H1 (cell line): Measurements from ENCODE around the gene WDR90. TPM values are rescaled to one million over a fixed set of nuclear protein-coding genes. Genes with fewer than 3 reads are reported as not detected.

Source experiments
- CTCF ChIA-PET: fragments of 300-600 bp; sonication (Branson Sonifier 250); formaldehyde crosslinking; loops from one replicate; lab custom pipeline; 2021; ENCODE audit not compliant: partially characterized antibody; lab: Charles Lee
- POLR2A ChIA-PET: fragments of 300-600 bp; sonication (Branson Sonifier 250); formaldehyde crosslinking; loops from one replicate; lab custom pipeline; 2021; ENCODE audit warnings: inconsistent platforms; ENCODE audit not compliant: partially characterized antibody; lab: Charles Lee
- DNase-seq, 2 experiments: peaks; one replicate each; pipeline versions ENCODE4 v3.0.0 to v3.0.0-alpha.2; 2010 to 2022; ENCODE audit warnings: low spot score in 2 of 2, low read depth in 1 of 2, mixed read lengths in 1 of 2
- FAIRE-seq: peaks from 2 replicates; lab custom pipeline; 2011; peaks lifted over from hg19 to GRCh38; lab: Jason Lieb, UNC
- H2AFZ ChIP-seq: 2 replicates; pipeline ENCODE4 v1.8.1; 2012; ENCODE audit warnings: low read length, inconsistent platforms
- H2AK5ac ChIP-seq: 2 replicates; pipeline ENCODE4 v1.6.1; 2013; ENCODE audit warnings: low read depth, low read length
- H2BK120ac ChIP-seq: replicated peaks from 2 replicates; pipeline ENCODE3; 2013; ENCODE audit warnings: low read depth, low read length, inconsistent platforms
- H2BK12ac ChIP-seq: 2 replicates; pipeline ENCODE4 v1.6.1; 2013; ENCODE audit warnings: low read depth, low read length
- H2BK15ac ChIP-seq: 2 replicates; pipeline ENCODE4 v1.6.1; 2013; ENCODE audit warnings: low read length
- H2BK20ac ChIP-seq: 2 replicates; pipeline ENCODE4 v1.6.1; 2013; ENCODE audit warnings: low read length
- H2BK5ac ChIP-seq: 2 replicates; pipeline ENCODE4 v1.6.1; 2013; ENCODE audit warnings: low read depth, low read length
- H3K14ac ChIP-seq: 2 replicates; pipeline ENCODE4 v1.6.1; 2013; ENCODE audit warnings: inconsistent platforms; ENCODE audit not compliant: insufficient read length
- H3K18ac ChIP-seq: 2 replicates; pipeline ENCODE4 v1.6.1; 2013; ENCODE audit warnings: low read length; ENCODE audit errors: extremely low read depth
- H3K23ac ChIP-seq: 2 replicates; pipeline ENCODE4 v1.6.1; 2013; ENCODE audit warnings: inconsistent platforms; ENCODE audit not compliant: insufficient read length
- H3K23me2 ChIP-seq: 2 replicates; pipeline ENCODE4 v1.6.1; 2013; ENCODE audit warnings: low read depth, low read length
- H3K27ac ChIP-seq: 2 replicates; pipeline ENCODE4 v1.6.1; 2011; ENCODE audit warnings: low read depth, low read length, inconsistent platforms
- H3K27me3 ChIP-seq, 4 experiments: replicated peaks in 1 of 4; 1 replicate in 1 of 4; 2 replicates in 3 of 4; pipeline versions ENCODE4 v1.6.1 to v1.8.1; 2011 to 2013; ENCODE audit warnings: low read length in 3 of 4, mild to moderate bottlenecking in 3 of 4, inconsistent platforms in 2 of 4, mixed read lengths in 2 of 4, moderate library complexity in 1 of 4; ENCODE audit not compliant: control insufficient read depth in 3 of 4, insufficient read depth in 3 of 4; ENCODE audit errors: extremely low read depth in 1 of 4
- H3K36me3 ChIP-seq, 4 experiments: 2 replicates each; pipeline versions ENCODE4 v1.6.1 to v1.8.1; 2011 to 2013; ENCODE audit warnings: mild to moderate bottlenecking in 4 of 4, low read length in 3 of 4, moderate library complexity in 2 of 4, control low read depth in 1 of 4, inconsistent platforms in 1 of 4; ENCODE audit not compliant: insufficient read depth in 4 of 4, control insufficient read depth in 2 of 4
- H3K4ac ChIP-seq: replicated peaks from 2 replicates; pipeline ENCODE3; 2013; ENCODE audit warnings: low read length, low read depth, mixed read lengths, inconsistent platforms; ENCODE audit not compliant: insufficient read length
- H3K4me1 ChIP-seq, 4 experiments: replicated peaks in 1 of 4; 1 replicate in 1 of 4; 2 replicates in 3 of 4; pipeline versions ENCODE4 v1.6.1 to v1.8.1; 2011 to 2013; ENCODE audit warnings: low read length in 3 of 4, inconsistent platforms in 2 of 4, mixed read lengths in 1 of 4; ENCODE audit not compliant: insufficient read depth in 4 of 4, control insufficient read depth in 3 of 4
- H3K4me2 ChIP-seq, 2 experiments: 2 replicates each; pipeline versions ENCODE4 v1.6.1 to v1.8.1; 2011 to 2013; ENCODE audit warnings: low read depth in 2 of 2, low read length in 2 of 2, control low read depth in 1 of 2, inconsistent platforms in 1 of 2, mild to moderate bottlenecking in 1 of 2; ENCODE audit not compliant: insufficient read depth in 1 of 2
- H3K4me3 ChIP-seq, 4 experiments: fragments of 200-600, 300-600 bp in 1 of 4; sonication (generic), shearing (Covaris generic), sonication (Bioruptor Twin) in 1 of 4; 2 replicates each; pipeline versions ENCODE4 v1.5.1 to v1.8.1; 2011 to 2016; ENCODE audit warnings: low read length in 4 of 4, low read depth in 3 of 4, control low read depth in 2 of 4, inconsistent platforms in 2 of 4, mild to moderate bottlenecking in 2 of 4, mixed read lengths in 1 of 4, moderate library complexity in 1 of 4; ENCODE audit not compliant: insufficient read depth in 2 of 4; ENCODE audit errors: extremely low read depth in 1 of 4
- H3K56ac ChIP-seq: replicated peaks from 2 replicates; pipeline ENCODE3; 2013; ENCODE audit warnings: low read depth, mild to moderate bottlenecking, mixed read lengths, low read length, inconsistent platforms; ENCODE audit not compliant: insufficient read length
- H3K79me1 ChIP-seq: 2 replicates; pipeline ENCODE4 v1.6.1; 2013; ENCODE audit warnings: low read depth, low read length, control low read depth
- H3K79me2 ChIP-seq, 2 experiments: 2 replicates each; pipeline versions ENCODE4 v1.6.1 to v1.8.1; 2012 to 2013; ENCODE audit warnings: low read length in 2 of 2, mild to moderate bottlenecking in 2 of 2, inconsistent platforms in 1 of 2; ENCODE audit not compliant: insufficient read depth in 2 of 2, control insufficient read depth in 1 of 2
- H3K9ac ChIP-seq, 4 experiments: replicated peaks in 1 of 4; 1 replicate in 1 of 4; 2 replicates in 3 of 4; pipeline versions ENCODE4 v1.6.1 to v1.8.1; 2011 to 2013; ENCODE audit warnings: low read depth in 3 of 4, low read length in 3 of 4, control low read depth in 2 of 4, mild to moderate bottlenecking in 2 of 4, moderate library complexity in 2 of 4, inconsistent platforms in 1 of 4; ENCODE audit errors: extremely low read depth in 1 of 4
- H3K9me3 ChIP-seq, 2 experiments: 2 replicates each; pipeline versions ENCODE4 v1.6.1 to v1.8.1; 2012 to 2013; ENCODE audit warnings: mild to moderate bottlenecking in 2 of 2, moderate library complexity in 2 of 2, control low read depth in 1 of 2, inconsistent platforms in 1 of 2, low read depth in 1 of 2, low read length in 1 of 2, mixed read lengths in 1 of 2; ENCODE audit not compliant: insufficient read depth in 2 of 2
- H4K20me1 ChIP-seq, 2 experiments: replicated peaks in 1 of 2; 2 replicates each; pipeline versions ENCODE3 to v1.8.1; 2011 to 2013; ENCODE audit warnings: inconsistent platforms in 2 of 2, low read length in 2 of 2, mild to moderate bottlenecking in 1 of 2; ENCODE audit not compliant: insufficient read depth in 2 of 2, control insufficient read depth in 1 of 2
- H4K5ac ChIP-seq: 2 replicates; pipeline ENCODE4 v1.6.1; 2013; ENCODE audit warnings: low read length, low read depth, mixed read lengths, inconsistent platforms; ENCODE audit not compliant: insufficient read length
- H4K8ac ChIP-seq: 2 replicates; pipeline ENCODE4 v1.8.0; 2013; ENCODE audit warnings: mild to moderate bottlenecking, moderate library complexity, low read length, inconsistent platforms; ENCODE audit not compliant: insufficient read depth; ENCODE audit errors: extremely low read depth
- H4K91ac ChIP-seq: replicated peaks from 2 replicates; pipeline ENCODE3; 2013; ENCODE audit warnings: low read length, mixed read lengths, inconsistent platforms; ENCODE audit not compliant: insufficient read length
- EGR1 ChIP-seq: IDR thresholded peaks from 2 replicates; pipeline ENCODE4 v1.6.1; 2011; ENCODE audit warnings: low read depth, low read length, borderline replicate concordance
- NANOG ChIP-seq: IDR thresholded peaks from 2 replicates; pipeline ENCODE4 v1.6.1; 2011; ENCODE audit warnings: low read length, low read depth, mild to moderate bottlenecking, inconsistent platforms; ENCODE audit not compliant: insufficient read depth, poor library complexity, severe bottlenecking
- PHF8 ChIP-seq: fragments of 200-600 bp; sonication (generic); conservative IDR thresholded peaks from 2 replicates; pipeline ENCODE4 v1.7.1; 2012; ENCODE audit warnings: low read depth, mild to moderate bottlenecking, inconsistent platforms, low read length, moderate library complexity
- POLR2AphosphoS5 ChIP-seq: IDR thresholded peaks from 2 replicates; pipeline ENCODE4 v1.6.1; 2011; ENCODE audit warnings: low read depth, low read length
- WGBS, 2 experiments: shearing (Covaris generic) in 1 of 2; methylation state at CpG; one replicate each; pipeline versions ENCODE4 v1.1.6 to v1.1.7; 2013 to 2015; ENCODE audit warnings: low lambda C conversion rate in 2 of 2, mixed read lengths in 2 of 2, inconsistent platforms in 1 of 2, low coverage in 1 of 2, missing lambda C conversion rate in 1 of 2; ENCODE audit not compliant: insufficient replicate concordance in 2 of 2, insufficient coverage in 1 of 2, insufficient read length in 1 of 2; ENCODE audit errors: extremely low coverage in 1 of 2, missing lambda C conversion rate in 1 of 2; 5-methylcytosine and 5-hydroxymethylcytosine counted together
- polyA plus RNA-seq, 7 experiments: library from polyadenylated mRNA; depleted of rRNA in 3 of 7; stranded (reverse) in 5 of 7; unstranded in 2 of 7; fragments of >200 nt in 5 of 7; fragments of 200-250 nt in 2 of 7; gene quantifications; 1 replicate in 5 of 7; 2 replicates in 1 of 7; 4 replicates in 1 of 7; pipeline versions ENCODE4 v1.2.1 to v1.2.3, GENCODE V29; 2011 to 2013; ENCODE audit warnings: missing spikeins in 2 of 7, mixed read lengths in 2 of 7
- total RNA-seq: library from RNA; stranded (reverse); fragmentation: NEBNext Ultra II Directional; extraction: Animal tissue kit (Norgen Biotek cat#: 25700); gene quantifications from 2 replicates; pipeline ENCODE4 v1.2.1, GENCODE V29; 2021
- TF ChIP-seq, protein P1 (sequence below): IDR thresholded peaks from 2 replicates; pipeline ENCODE4 v1.6.1; 2012; ENCODE audit warnings: inconsistent platforms

WDR90 gene
- total and polyA plus RNA-seq, 2 of the 8 experiments (the other 6 are each of a cell fraction or from before 2014, with no cell fraction given): 24.0 to 47.2 TPM

DNA sequence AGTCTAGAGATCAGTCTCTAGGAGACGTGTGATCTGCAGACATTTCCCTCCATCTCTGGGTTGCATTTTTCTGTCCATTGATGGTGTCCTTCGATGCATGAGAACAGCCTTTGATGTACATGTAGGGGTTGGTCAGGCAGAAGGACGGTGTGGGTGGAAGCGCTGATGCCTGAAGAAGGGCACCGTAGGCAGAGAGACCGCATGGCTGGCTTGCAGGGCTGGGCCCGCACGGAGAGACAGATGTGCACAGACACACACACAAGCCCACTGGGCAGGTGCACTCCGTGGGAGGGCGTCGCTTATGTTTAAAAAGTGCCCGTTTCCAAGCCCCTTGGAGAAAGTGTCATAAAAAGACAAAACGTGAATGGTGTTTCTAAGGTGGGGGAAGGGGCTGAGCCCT, 34.0 kb upstream of the WDR90 start:
- no peak overlapping the region for H2BK12ac ChIP-seq
- H3K36me3 ChIP-seq: no peaks in the 10 kb centered on the region; a peak in 1 of 8 replicates
- no peaks in the 10 kb centered on the region for H3K9me3 ChIP-seq
- H3K14ac ChIP-seq: no peak overlapping the region
- H3K79me1 ChIP-seq: peaks cover 6% of the 10 kb centered on the region
- H4K5ac ChIP-seq: no peak overlapping the region
- H2BK5ac ChIP-seq: no peak overlapping the region
- no peak overlapping the region for H3K27ac ChIP-seq
- no peak overlapping the region for H3K56ac ChIP-seq
- 94% methylated on average over 13 of the region's 13 CpGs; no CpG with 5 or more reads in 1 of the 2 experiments for WGBS, 2 experiments
- no peak overlapping the region for H2AK5ac ChIP-seq
- no peak overlapping the region for H2AFZ ChIP-seq
- no peak overlapping the region for H4K8ac ChIP-seq
- no peaks in the 10 kb centered on the region for H3K79me2 ChIP-seq
- H3K4me2 ChIP-seq: no peak overlapping the region
- no peaks in the 10 kb centered on the region for H3K27me3 ChIP-seq
- no peak overlapping the region for H2BK120ac ChIP-seq
- no peak overlapping the region for H3K18ac ChIP-seq
- H2BK15ac ChIP-seq: no peak overlapping the region
- DNase-seq (no peak), FAIRE-seq (no peak)
- no peak overlapping the region for H4K91ac ChIP-seq
- H3K9ac ChIP-seq: no peak overlapping the region; a peak in 1 of 7 replicates
- H2BK20ac ChIP-seq: no peak overlapping the region
- H3K23me2 ChIP-seq: no peaks in the 10 kb centered on the region
- POLR2A ChIA-PET: interaction anchor here (0.9 to 1.1 kb wide), 2 partner anchors 15 to 21 kb away, joined by 3 to 4 read pairs; partner anchors contain the start of genes METTL26 and WFIKKN1
- no peak overlapping the region for H3K23ac ChIP-seq
- TF ChIP-seq NANOG (no peak), PHF8 (no peak), EGR1 (no peak), POLR2AphosphoS5 (no peak)
- TF ChIP-seq, protein P1, sequence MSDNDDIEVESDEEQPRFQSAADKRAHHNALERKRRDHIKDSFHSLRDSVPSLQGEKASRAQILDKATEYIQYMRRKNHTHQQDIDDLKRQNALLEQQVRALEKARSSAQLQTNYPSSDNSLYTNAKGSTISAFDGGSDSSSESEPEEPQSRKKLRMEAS: no peak
- CTCF ChIA-PET: interaction anchor here (1.2 kb wide), 1 partner anchor 84 kb away, joined by 5 read pairs; no protein-coding TSS in a partner anchor
- H3K4me1 ChIP-seq: no peaks in the 10 kb centered on the region; a peak in 1 of 7 replicates
- H4K20me1 ChIP-seq: peaks cover 1 to 4% of the 10 kb centered on the region in 2 experiments
- no peak overlapping the region for H3K4ac ChIP-seq
- no peak overlapping the region for H3K4me3 ChIP-seq
